Measurements from ENCODE around the gene PAN3.

The PAN3 gene

DNA sequence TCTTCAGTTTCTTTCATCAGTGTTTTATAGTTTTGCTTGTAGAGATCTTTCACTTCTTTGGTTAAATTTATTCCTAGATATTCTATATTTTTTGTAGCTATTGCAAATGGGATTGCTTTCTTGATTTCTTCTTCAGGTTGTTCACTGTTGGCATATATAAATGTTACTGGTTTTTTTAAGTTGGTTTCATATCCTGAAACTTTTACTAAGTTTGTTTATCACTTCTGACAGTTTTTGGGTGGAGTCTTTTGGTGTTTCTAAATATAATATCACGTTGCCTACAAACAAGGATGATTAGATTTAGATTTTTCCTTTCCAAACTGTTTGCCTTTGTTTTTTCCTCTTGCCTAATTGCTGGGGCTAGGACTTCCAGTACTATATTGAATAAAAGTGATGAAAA is 109.7 kb downstream of the PAN3 start:
- Histone ChIP-seq H3K9me3 (ENCODE audit: control insufficient read depth, insufficient read depth, low read depth, low read length) (no peaks in the 10 kb centered on the region), H3K4me1 (ENCODE audit: control insufficient read depth, insufficient read depth, low read length) (no peaks in the 10 kb centered on the region), H3K4me3 (ENCODE audit: low read depth, low read length) (no peak overlapping the region), H3K27ac (ENCODE audit: extremely low read depth, low read depth, low read length) (no peak overlapping the region), H3K36me3 (ENCODE audit: control insufficient read depth in 2 of 2, insufficient read depth in 1 of 2, low read length in 2 of 2) (peaks cover 0 to 7% of the 10 kb centered on the region in 2 experiments; a peak in 2 of 3 replicates)
- CTCF ChIA-PET, result interaction anchor here (0.7 kb wide), 1 partner anchor 444 kb away, joined by 4 read pairs; no protein-coding TSS in a partner anchor
- POLR2A ChIA-PET, result no interaction called here
- TF ChIP-seq ZBTB20 (tag by site-specific recombination; IDR thresholded peaks at IDR 0.05) (no peak), ZNF16 (tag by site-specific recombination; IDR thresholded peaks at IDR 0.05; ENCODE audit: low read depth) (no peak), ZNF2 (tag by site-specific recombination; IDR thresholded peaks at IDR 0.05) (no peak), SP2 (tag by site-specific recombination; IDR thresholded peaks at IDR 0.05) (no peak), ZFHX2 (tag by site-specific recombination; conservative IDR thresholded peaks at IDR 0.05) (no peak), KLF8 (tag by site-specific recombination; IDR thresholded peaks at IDR 0.05) (no peak), ZNF610 (tag by site-specific recombination; IDR thresholded peaks at IDR 0.05; ENCODE audit: borderline replicate concordance) (no peak), ZNF37A (tag by site-specific recombination; IDR thresholded peaks at IDR 0.05) (no peak), KLF1 (tag by site-specific recombination; IDR thresholded peaks at IDR 0.05) (no peak), ZNF19 (tag by site-specific recombination; IDR thresholded peaks at IDR 0.05; ENCODE audit: low read depth) (no peak), ZNF549 (tag by site-specific recombination; IDR thresholded peaks at IDR 0.05) (no peak), ZNF311 (tag by site-specific recombination; IDR thresholded peaks at IDR 0.05; ENCODE audit: borderline replicate concordance) (no peak), ZNF76 (tag by site-specific recombination; IDR thresholded peaks at IDR 0.05; ENCODE audit: borderline replicate concordance, low read depth) (no peak), ZNF785 (tag by site-specific recombination; IDR thresholded peaks at IDR 0.05) (no peak)
- TF ChIP-seq, protein P1, sequence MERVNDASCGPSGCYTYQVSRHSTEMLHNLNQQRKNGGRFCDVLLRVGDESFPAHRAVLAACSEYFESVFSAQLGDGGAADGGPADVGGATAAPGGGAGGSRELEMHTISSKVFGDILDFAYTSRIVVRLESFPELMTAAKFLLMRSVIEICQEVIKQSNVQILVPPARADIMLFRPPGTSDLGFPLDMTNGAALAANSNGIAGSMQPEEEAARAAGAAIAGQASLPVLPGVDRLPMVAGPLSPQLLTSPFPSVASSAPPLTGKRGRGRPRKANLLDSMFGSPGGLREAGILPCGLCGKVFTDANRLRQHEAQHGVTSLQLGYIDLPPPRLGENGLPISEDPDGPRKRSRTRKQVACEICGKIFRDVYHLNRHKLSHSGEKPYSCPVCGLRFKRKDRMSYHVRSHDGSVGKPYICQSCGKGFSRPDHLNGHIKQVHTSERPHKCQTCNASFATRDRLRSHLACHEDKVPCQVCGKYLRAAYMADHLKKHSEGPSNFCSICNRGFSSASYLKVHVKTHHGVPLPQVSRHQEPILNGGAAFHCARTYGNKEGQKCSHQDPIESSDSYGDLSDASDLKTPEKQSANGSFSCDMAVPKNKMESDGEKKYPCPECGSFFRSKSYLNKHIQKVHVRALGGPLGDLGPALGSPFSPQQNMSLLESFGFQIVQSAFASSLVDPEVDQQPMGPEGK (tag by site-specific recombination; IDR thresholded peaks at IDR 0.05), result no peak
- TF ChIP-seq, protein P2, sequence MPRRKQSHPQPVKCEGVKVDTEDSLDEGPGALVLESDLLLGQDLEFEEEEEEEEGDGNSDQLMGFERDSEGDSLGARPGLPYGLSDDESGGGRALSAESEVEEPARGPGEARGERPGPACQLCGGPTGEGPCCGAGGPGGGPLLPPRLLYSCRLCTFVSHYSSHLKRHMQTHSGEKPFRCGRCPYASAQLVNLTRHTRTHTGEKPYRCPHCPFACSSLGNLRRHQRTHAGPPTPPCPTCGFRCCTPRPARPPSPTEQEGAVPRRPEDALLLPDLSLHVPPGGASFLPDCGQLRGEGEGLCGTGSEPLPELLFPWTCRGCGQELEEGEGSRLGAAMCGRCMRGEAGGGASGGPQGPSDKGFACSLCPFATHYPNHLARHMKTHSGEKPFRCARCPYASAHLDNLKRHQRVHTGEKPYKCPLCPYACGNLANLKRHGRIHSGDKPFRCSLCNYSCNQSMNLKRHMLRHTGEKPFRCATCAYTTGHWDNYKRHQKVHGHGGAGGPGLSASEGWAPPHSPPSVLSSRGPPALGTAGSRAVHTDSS (tag by site-specific recombination; IDR thresholded peaks at IDR 0.05), result no peak
- TF ChIP-seq, protein P3, sequence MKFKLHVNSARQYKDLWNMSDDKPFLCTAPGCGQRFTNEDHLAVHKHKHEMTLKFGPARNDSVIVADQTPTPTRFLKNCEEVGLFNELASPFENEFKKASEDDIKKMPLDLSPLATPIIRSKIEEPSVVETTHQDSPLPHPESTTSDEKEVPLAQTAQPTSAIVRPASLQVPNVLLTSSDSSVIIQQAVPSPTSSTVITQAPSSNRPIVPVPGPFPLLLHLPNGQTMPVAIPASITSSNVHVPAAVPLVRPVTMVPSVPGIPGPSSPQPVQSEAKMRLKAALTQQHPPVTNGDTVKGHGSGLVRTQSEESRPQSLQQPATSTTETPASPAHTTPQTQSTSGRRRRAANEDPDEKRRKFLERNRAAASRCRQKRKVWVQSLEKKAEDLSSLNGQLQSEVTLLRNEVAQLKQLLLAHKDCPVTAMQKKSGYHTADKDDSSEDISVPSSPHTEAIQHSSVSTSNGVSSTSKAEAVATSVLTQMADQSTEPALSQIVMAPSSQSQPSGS (tag by site-specific recombination; IDR thresholded peaks at IDR 0.05; ENCODE audit: low read depth), result no peak
- TF ChIP-seq, protein P4, sequence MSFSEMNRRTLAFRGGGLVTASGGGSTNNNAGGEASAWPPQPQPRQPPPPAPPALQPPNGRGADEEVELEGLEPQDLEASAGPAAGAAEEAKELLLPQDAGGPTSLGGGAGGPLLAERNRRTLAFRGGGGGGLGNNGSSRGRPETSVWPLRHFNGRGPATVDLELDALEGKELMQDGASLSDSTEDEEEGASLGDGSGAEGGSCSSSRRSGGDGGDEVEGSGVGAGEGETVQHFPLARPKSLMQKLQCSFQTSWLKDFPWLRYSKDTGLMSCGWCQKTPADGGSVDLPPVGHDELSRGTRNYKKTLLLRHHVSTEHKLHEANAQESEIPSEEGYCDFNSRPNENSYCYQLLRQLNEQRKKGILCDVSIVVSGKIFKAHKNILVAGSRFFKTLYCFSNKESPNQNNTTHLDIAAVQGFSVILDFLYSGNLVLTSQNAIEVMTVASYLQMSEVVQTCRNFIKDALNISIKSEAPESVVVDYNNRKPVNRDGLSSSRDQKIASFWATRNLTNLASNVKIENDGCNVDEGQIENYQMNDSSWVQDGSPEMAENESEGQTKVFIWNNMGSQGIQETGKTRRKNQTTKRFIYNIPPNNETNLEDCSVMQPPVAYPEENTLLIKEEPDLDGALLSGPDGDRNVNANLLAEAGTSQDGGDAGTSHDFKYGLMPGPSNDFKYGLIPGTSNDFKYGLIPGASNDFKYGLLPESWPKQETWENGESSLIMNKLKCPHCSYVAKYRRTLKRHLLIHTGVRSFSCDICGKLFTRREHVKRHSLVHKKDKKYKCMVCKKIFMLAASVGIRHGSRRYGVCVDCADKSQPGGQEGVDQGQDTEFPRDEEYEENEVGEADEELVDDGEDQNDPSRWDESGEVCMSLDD (tag by site-specific recombination; IDR thresholded peaks at IDR 0.05), result no peak
- TF ChIP-seq, protein P5, sequence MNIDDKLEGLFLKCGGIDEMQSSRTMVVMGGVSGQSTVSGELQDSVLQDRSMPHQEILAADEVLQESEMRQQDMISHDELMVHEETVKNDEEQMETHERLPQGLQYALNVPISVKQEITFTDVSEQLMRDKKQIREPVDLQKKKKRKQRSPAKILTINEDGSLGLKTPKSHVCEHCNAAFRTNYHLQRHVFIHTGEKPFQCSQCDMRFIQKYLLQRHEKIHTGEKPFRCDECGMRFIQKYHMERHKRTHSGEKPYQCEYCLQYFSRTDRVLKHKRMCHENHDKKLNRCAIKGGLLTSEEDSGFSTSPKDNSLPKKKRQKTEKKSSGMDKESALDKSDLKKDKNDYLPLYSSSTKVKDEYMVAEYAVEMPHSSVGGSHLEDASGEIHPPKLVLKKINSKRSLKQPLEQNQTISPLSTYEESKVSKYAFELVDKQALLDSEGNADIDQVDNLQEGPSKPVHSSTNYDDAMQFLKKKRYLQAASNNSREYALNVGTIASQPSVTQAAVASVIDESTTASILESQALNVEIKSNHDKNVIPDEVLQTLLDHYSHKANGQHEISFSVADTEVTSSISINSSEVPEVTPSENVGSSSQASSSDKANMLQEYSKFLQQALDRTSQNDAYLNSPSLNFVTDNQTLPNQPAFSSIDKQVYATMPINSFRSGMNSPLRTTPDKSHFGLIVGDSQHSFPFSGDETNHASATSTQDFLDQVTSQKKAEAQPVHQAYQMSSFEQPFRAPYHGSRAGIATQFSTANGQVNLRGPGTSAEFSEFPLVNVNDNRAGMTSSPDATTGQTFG (tag by site-specific recombination; IDR thresholded peaks at IDR 0.05; ENCODE audit: borderline replicate concordance), result no peak
- TF ChIP-seq, protein P6, sequence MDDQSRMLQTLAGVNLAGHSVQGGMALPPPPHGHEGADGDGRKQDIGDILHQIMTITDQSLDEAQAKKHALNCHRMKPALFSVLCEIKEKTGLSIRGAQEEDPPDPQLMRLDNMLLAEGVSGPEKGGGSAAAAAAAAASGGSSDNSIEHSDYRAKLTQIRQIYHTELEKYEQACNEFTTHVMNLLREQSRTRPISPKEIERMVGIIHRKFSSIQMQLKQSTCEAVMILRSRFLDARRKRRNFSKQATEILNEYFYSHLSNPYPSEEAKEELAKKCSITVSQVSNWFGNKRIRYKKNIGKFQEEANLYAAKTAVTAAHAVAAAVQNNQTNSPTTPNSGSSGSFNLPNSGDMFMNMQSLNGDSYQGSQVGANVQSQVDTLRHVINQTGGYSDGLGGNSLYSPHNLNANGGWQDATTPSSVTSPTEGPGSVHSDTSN (CRISPR knock-in tag; IDR thresholded peaks at IDR 0.05), result no peak

Data from HEK293 (cell line).